C1 segment of cervical spinal cord (tissue), 14 donors: ENCODE measurements around the gene NR2F1-AS1.

Experiments
- DNase-seq, 14 donors: peaks; one replicate each; lab custom pipeline; 2025; lab: John Stamatoyannopoulos, UW

NR2F1-AS1 gene

DNA sequence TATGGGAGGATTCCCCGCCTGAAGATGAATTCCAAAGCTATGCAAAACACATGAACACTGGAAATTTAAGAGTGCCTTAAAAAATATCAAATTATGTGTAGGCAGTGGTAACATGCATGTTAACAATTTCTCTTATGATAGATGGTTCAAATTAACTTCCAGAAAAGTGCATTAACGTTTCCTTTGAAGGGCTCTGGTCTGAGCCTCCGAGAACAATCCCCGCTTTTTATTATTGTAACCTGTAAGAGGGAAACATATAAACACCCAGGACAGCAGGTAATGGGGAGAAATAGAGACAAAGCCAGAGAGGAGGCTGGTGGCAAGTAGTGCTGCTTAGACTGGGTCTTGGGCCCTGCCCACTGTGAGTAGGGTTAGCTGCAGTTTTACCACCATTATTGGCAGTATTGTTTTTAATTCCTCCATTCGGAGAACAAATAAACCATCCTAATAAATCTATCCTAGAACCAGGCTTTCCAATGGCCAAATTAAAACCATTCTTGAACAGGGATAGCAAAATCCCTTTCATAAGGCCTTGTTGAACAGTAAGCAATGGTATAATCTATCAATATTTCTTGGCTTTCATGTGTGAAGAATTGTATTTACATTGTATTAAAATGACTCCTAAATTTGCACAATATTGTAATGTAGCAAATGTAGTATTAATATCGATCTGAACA, 8.3 kb upstream of the NR2F1-AS1 start:
- DNase-seq, result no peak

DNA sequence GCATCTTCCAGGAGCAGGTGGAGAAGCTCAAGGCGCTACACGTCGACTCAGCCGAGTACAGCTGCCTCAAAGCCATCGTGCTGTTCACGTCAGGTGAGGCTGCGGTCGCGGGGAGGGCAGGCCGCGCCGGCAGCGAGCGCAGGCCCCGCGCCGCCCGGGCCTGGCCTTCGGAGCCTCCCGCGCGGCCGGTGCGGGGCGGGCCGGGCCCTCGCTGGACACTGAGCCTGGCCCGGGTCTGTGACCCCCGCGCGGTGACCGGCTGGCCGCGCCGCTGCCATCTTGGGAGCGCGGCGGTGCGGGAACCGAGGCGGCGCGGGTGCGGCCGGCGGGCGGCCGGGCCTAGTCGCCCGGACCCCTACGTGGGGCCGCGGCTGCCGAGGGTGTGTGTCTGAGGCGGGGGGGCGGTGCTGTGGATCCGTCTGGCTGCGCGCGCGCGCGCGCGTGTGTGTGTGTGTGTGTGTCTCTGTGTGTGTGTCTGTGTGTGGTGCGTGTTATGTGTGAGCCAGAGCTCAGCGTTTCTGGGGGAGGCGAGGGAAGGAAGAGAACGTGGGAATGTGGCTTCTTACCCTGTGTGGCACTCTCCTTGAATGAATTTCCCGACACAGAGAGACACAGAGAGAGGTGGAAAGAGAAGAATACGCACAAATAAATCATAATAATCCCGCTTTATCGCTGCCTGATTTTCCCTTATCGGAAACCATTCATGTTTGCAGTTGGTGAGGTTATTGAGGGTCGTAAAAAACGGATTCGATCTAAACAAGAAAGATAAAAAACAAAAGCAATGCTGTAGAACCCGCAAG, 7.5 kb upstream of the NR2F1-AS1 start:
- peak in 1 of 14 donors; percentile 33 for DNase-seq

DNA sequence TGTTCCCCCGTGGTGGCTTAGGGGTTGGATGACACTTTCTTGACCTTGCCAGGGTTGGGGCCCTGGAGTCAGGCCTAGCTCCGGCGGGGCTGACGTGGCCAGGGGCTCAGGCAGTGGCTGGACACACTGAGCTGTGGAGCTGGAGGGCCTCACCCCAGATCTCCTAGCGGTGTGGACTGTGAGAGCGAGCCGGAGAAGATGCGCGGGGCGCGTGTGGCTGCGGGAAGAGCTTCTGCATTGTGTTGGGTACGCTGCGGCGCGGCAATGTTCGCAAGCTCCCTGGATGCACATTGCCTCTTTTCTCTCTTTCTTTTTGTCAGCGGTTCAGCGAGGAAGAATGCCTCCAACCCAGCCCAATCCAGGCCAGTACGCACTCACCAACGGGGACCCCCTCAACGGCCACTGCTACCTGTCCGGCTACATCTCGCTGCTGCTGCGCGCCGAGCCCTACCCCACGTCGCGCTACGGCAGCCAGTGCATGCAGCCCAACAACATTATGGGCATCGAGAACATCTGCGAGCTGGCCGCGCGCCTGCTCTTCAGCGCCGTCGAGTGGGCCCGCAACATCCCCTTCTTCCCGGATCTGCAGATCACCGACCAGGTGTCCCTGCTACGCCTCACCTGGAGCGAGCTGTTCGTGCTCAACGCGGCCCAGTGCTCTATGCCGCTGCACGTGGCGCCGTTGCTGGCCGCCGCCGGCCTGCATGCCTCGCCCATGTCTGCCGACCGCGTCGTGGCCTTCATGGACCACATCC, 6.8 kb upstream of the NR2F1-AS1 start:
- peak in 1 of 14 donors; percentile 27 for DNase-seq

DNA sequence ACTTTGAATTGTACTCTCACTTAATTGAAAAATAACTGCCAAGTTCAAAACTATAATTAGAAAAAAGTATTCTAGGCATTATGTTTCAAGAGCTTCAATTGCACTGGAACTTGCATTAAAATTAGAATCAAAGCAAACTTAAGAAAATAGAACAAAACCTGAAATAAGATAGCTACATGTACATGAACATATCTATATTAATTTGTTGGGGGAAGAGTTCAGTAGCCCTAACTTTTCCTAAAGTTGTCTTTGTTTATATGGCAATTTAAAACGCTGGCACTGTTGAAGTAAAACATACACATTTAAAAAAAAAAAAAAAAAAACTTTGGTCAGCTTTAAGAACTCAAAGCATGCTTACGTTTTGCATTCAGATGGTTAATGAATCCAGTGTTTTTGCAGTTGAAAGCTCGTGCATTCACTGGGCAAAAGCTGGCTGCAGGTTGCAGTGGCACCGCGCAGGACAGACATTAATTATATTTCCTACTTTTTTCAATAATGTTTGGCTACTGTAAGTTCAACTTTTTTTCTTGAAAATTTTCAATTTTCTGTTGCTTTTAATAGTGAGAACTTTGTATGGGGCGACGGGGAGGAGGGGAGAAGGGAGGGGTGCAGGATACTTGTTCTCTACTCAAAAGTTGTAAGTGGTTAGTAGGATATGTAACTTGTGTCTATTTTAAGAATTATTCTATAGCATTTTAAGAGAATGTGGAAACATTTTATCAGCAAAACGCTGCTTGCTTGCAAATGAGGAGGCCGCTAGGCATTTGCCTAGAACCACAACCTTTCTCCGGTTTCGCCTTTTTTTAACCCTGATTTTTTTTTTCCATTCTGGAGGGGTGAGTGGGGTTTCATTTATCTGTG, 5.9 kb upstream of the NR2F1-AS1 start:
- no peak for DNase-seq

DNA sequence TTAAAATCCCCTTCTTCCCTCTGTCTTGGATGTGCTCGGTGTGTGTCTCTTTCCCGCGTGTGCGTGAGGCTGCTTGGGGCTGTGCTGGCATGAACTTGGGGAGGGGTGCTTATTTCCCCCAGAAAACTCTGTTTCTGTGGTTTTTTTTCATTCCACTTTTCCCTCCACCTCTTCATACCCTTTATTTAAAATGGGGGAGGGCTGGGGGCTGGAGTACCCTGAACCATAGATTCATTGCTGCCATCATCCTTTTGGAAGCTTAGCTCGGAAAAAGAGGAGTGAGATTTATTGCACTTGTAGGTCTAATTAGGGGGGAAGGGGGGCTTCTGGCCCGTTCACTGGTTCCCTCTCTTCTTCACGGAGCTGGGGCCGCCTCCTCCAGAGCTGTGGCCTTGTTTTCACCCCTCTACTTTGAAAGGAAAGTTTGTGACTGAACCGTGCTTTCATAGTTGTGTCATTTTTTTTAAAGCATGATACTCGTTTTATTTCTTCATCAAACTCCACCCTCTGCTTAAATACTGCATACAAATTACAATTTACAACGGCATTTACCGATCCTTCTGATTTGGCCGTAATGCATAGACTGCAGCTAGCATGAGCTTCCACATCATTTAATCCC, 4.9 kb upstream of the NR2F1-AS1 start:
- no peak for DNase-seq

DNA sequence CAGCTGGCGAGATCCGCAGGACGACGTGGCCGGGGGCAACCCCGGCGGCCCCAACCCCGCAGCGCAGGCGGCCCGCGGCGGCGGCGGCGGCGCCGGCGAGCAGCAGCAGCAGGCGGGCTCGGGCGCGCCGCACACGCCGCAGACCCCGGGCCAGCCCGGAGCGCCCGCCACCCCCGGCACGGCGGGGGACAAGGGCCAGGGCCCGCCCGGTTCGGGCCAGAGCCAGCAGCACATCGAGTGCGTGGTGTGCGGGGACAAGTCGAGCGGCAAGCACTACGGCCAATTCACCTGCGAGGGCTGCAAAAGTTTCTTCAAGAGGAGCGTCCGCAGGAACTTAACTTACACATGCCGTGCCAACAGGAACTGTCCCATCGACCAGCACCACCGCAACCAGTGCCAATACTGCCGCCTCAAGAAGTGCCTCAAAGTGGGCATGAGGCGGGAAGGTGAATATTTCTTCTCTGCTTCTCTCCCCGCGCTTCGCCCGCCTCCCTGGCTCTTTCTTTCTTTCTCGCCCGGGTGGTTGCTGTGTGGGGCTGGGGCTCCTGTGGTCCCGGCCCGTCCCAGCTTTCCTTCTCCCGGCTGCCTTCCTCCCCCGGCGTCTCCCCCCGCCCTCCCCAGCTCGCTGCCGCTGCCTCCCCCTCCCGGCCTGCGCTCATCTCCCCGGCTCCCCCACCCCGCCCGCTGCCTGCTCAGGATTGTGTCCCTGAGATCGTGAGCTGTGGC, 4.2 kb upstream of the NR2F1-AS1 start:
- no peak for DNase-seq

DNA sequence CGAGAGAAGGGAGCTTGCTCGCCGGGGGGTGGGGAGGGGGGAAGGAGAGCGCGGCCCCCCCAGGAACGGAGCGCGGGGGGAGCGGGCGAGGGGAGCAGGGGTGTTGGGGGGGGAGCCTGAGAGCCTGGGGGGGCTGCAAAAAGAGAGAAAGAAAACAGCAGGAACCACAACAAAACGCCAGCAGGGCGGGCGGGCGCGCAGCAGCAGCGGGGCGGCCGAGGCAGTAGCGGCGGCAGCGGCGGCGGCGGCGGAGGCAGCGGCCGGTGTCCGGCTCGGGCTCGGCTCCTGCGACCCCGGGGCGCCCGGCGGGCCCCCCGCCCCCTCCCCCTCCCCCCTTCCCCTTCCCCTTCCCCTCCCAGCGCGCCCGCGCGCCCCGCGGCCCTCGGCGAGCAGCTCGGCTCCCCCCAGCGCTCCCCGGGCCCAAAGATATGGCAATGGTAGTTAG, 3.6 kb upstream of the NR2F1-AS1 start:
- DNase-seq, result peak in 2 of 14 donors; percentile 21 to 57

DNA sequence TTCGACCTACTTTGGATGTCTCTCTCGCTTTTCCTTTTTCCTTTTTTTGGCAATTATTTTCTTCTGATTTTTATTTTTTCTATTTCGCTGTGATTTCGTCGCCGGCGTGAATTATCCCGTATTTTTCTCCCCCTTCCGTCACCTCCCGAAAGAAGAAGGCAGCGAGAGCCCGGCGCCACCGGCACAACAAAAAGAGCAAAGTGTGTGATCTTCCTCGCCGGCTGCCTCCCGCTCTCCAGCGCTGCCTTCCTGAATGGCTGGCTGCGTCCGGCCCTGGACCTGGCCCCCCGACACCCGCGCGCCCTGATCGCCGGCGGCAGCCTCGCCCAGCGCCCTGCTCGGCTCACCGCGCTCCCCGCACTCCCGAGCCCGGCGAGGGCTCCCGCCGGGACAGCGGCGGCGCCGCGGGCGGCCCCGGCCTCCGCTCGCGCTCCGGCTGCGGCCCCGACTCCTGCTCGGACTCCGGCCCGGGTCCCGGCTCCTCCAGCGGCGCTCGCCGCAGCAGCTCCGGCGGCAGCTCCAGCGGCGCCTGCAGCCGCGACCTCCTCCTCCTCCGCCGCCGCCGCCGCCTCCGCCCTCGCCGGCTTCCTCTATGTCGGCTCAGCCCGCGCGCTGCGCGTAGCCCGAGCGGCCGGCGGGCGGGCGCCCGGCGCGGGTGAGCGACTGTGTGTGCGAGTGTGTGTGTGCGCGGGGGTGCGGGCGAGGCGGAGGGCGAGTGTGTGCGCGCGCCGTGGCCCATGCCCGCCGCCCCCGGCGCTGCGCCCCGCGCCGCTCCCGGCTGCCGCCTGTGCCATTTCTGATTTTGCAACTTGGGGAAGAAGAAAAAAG, 3.0 kb upstream of the NR2F1-AS1 start:
- peak in 1 of 14 donors; percentile 57 for DNase-seq

DNA sequence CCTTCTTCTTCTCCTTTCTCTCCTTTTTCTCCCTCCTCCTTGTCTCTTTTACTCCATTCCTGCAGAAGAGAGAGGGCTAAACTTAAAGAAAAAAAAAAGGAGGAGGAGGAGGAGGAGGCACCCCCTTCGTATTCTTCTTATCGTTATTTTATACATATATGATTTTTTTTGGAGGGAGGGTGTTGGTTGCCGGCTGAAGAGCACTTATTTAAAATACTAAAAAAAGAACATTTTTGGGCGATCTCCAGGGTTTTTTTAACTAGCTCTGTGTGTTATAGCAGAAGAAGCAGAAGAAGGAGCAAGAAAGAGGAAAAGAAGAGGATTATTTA, 2.4 kb upstream of the NR2F1-AS1 start:
- DNase-seq, result no peak

DNA sequence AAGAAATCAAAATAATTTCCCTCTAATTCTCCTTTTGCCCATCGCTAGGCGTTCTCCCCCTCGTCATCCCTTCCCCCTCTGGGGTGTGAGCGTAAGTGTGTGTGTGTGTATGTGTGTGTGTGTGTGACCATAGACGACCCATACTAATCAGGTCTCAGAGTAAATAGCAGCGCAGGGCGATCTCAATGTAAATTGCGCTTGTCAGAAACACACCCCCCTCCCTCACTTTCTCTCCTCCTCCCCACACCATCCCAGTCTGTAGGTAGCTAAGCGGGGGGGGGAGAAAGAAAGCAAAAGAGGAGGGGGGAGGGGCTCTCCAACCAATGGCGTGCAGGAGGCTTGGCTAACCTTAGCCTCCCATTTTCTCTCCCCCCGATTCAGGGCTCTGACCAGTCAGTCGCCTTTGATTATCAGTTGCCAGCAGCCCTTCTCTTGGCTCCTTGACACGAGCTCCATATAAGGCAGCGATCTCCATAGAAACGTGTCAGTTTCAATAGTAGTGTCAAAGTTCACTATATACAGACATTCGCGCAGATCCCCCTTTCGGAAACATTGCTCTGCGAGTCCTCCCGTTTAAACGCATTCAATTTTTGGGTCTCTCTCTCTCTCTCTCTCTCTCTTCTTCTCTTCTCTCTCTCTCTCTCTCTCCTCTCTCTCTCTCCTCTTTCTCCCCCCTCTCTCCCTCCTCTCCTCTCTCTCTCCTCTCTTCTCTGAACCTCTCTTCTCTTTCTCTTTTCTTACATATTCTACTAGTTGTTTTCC, 1.8 kb upstream of the NR2F1-AS1 start, which contains the start of gene NR2F1:
NR2F1 (plus strand) TSS at position 546 of the 762 bp plus-strand sequence. CDS start 1,802 bp downstream, outside the sequence.
- peak in 10 of 14 donors; percentile 42 to 99 (median 68) for DNase-seq

DNA sequence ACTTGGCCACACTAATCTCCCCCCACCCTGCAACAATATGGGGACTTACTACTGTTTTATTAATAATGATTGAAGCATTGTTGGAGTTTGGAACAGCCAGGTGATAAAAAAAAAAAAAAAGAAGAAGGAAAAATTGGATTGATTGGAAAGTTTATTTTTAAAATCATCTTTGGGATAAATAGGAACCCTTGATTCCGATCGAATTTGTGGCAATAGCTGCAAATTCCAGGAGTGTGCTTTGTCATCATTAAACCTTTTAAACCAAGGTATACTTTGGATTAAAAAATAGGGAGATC, 1.1 kb upstream of the NR2F1-AS1 start:
- no peak for DNase-seq

DNA sequence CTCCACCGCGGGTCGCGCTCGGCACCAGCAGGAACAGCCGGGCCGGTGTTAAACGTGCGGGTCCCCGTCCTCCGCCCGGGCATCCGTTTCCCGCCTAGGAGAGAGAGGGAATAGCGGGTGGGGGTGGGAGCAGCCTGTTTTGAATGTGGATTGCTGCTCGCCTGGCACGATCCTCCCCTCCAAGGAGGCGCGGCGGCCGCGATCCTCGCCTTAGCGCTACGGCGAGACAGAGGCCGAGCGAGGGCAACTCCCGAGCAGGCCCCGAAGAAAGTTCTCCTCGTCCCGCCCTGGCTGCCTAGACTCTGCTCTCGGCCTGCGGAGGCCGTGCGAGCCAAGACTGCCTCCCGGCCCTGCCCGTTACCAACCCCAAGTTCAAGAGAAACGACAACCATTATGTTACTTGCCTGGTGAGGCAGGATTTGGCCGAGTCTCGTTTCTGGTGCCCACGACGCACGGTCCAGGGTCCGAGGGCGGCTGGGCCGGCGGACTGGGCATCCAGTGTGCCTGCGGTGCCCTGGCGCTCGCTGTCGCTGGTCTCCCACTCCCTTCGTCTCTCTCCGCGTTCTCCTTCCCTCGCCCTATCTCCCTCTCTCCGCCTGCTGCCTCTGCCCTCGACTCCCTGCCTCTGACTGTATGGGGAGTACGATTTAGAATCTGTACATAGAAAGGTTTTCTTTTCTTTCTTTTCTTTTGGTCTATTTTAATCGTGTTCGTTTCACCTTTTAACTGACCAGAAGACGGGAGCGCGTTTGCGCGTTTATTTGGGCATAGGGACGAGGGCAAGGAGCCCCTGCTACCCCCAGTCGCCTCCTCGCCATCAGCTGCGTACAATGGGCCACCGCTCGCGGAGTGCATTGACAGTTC, 724 bp downstream of the NR2F1-AS1 start:
- peak in 3 of 14 donors; percentile 55 to 63 (median 58) for DNase-seq

DNA sequence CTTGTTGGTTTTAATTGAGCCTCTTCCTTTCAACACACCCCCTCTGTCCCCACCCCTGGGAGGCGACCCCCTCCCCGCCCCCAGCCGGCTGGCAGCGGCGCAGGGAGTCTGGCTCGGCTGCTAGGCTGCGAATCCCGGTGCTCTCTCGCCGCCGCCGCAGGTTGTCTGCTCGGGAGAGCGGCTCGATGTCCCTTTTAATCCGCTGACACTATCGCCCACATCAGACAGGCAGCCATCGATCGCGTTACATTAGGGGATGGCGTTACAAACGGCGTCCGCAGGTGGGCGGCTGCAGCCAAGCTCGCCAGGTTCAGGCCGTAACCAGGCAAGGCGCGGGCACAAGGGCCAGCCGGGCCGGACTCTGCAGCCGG, 1.3 kb downstream of the NR2F1-AS1 start:
- DNase-seq, result peak in 2 of 14 donors; percentile 57 to 58

DNA sequence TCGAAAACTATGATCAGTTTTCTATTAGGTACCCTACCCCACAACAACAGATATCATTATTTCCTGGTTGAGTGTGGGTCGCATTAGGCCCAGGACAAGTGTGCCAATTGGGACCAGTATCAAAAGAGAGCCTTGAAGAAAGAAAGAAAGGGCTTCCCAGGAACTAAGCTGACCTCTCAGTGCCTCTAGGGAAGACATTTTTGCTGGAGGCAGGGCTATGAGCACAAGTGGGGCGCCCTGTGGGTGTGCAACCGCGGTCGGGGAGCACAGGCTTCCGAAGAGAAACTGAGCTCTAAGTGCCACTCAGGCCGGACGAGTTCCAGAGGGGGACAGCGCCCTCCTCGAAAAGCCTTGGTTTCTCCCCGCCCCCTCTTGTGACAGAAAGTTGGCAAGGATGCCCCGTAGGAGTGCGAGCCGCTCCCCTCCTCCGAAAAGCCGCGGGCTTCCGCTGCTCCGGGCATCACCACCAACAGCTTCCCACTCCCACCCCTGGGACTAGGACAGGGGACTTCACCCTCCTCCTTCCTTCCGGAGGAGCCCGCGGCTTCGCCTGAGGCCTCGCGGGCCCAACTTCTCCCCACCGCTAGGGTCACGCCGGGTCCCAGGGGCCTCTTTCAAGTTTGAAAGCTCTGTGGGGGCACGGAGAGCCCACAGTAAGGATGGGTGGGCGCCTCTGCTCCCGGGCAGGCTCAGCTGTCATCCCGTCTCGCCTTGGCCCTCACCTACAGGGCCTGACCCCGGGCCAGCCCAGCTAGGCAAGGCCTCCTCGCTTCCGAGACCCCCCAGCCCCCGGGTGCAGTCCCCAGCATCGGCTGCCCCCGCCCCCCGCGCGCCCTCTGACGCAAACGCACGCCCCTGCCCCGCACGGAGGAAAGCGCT, 2.0 kb downstream of the NR2F1-AS1 start:
- peak in 7 of 14 donors; percentile 29 to 75 (median 56) for DNase-seq

DNA sequence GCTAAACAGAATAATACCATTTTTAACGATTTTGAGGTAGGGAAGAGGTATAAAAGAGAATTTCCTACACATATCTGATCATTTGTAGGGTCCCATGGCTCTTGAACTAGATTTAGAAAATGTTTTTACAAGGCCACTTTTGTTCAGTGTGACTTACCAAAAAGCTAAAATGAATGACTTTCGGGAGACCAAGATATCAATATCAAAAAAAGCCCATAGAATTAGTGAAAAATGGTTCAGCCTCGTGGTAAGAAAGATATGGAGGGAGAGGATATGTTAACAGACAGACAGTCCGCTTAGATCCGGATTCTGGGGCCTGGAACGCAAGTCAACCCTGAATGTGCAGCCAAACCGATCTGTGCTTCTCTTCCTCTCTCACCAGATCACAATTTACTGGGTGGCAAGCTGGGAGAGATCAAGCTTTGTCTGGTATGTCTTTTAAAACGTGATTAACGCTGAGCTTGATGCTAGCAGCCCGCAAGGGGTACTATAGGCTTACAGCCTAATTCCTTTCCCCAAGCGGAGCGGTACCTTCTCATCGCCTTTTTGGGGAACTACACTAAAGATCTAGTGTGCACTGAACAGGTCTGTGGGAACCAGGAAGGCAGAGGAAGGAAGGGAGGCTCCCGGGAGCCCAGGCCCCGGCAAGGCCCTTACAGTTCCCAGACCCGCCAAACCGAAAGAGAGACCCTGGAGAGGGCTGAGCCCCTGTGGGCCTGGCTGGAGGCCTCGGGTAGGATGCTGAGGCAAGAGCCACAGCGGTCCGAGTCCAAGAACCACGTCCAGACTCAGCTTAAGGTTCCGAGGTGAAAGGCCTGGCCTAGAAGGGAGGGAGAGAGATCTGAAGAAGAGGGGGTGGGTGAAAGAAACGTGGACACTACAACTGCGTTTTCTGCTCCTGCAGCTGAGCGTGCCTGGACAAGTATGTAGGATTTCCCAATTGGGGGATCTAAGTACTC, 2.9 kb downstream of the NR2F1-AS1 start:
- no peak for DNase-seq
